ENCODE data around the gene USP17L22. TPM values are rescaled to one million over a fixed set of nuclear protein-coding genes. Genes with fewer than 3 reads are reported as not detected.
A peak's percentile ranks its signal among the peaks of the same experiment; 100 is the strongest.
"Not testable (repeated sequence)": the region's sequence is repeated elsewhere in the genome, so short reads cannot be mapped to it uniquely, and the experiment has no call there.

USP17L22 gene
- total and polyA plus RNA-seq, 11 donors = not detected

DNA sequence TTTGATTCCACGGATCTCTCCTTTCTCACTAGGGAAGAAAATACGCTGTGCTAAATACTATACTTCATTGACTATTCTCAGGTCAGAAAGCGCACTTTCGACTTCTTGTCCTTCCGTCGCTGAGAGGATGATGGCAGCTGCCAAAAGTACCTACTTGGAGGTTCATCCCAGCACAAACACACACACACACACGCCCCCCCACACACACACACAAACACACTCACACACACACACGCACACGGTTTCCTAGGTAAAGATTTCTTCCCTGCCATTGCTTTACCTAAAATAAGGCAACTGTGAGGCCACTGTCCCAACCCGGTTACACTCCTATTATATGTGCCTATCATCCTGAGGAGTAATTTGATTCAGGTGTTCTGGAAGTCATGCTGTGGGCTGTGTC, 4.3 kb downstream of the USP17L22 start:
- H3K27me3 ChIP-seq; H3K9me3 ChIP-seq; H3K36me3 ChIP-seq; ATAC-seq; H3K4me1 ChIP-seq; H3K4me3 ChIP-seq; H3K27ac ChIP-seq; intact Hi-C loops (cut with DNase I): not testable (repeated sequence)
- DNase-seq = peak in 4 of 5 donors; percentile 6 to 73 (median 50)
- WGBS, 4 donors = 82 to 85% (median 84%) methylated on average over 5 to 8 of the region's 10 CpGs

Other genes starting within 250 kb of the USP17L22 start
- not detected for gene FAM90A26, start 97.2 kb upstream of the USP17L22 start, total RNA-seq
- gene FAM90A26, start 97.2 kb upstream of the USP17L22 start, polyA plus RNA-seq = not detected
- not detected for gene USP17L10, start 57.0 kb upstream of the USP17L22 start, total RNA-seq
- gene USP17L10, start 57.0 kb upstream of the USP17L22 start, polyA plus RNA-seq = not detected
- gene USP17L11, start 52.2 kb upstream of the USP17L22 start, total RNA-seq = not detected
- gene USP17L11, start 52.2 kb upstream of the USP17L22 start, polyA plus RNA-seq = not detected
- not detected for gene USP17L12, start 47.5 kb upstream of the USP17L22 start, total RNA-seq
- gene USP17L12, start 47.5 kb upstream of the USP17L22 start, polyA plus RNA-seq = not detected
- gene USP17L13, start 42.7 kb upstream of the USP17L22 start, total RNA-seq = not detected
- gene USP17L13, start 42.7 kb upstream of the USP17L22 start, polyA plus RNA-seq = not detected
- not detected for gene USP17L15, start 33.2 kb upstream of the USP17L22 start, total RNA-seq
- not detected for gene USP17L15, start 33.2 kb upstream of the USP17L22 start, polyA plus RNA-seq
- gene USP17L17, start 23.7 kb upstream of the USP17L22 start, total RNA-seq = not detected
- not detected for gene USP17L17, start 23.7 kb upstream of the USP17L22 start, polyA plus RNA-seq
- gene USP17L18, start 19.0 kb upstream of the USP17L22 start, total RNA-seq = not detected
- gene USP17L18, start 19.0 kb upstream of the USP17L22 start, polyA plus RNA-seq = not detected
- not detected for gene USP17L19, start 14.2 kb upstream of the USP17L22 start, total RNA-seq
- not detected for gene USP17L19, start 14.2 kb upstream of the USP17L22 start, polyA plus RNA-seq
- not detected for gene USP17L20, start 9.5 kb upstream of the USP17L22 start, total RNA-seq
- not detected for gene USP17L20, start 9.5 kb upstream of the USP17L22 start, polyA plus RNA-seq
- not detected for gene USP17L21, start 4.7 kb upstream of the USP17L22 start, total RNA-seq
- gene USP17L21, start 4.7 kb upstream of the USP17L22 start, polyA plus RNA-seq = not detected
- gene USP17L24, start 57.5 kb downstream of the USP17L22 start, total RNA-seq = not detected
- not detected for gene USP17L24, start 57.5 kb downstream of the USP17L22 start, polyA plus RNA-seq
- not detected for gene USP17L25, start 62.3 kb downstream of the USP17L22 start, total RNA-seq
- gene USP17L25, start 62.3 kb downstream of the USP17L22 start, polyA plus RNA-seq = not detected
- gene USP17L26, start 67.0 kb downstream of the USP17L22 start, total RNA-seq = not detected
- not detected for gene USP17L26, start 67.0 kb downstream of the USP17L22 start, polyA plus RNA-seq
- not detected for gene USP17L5, start 71.8 kb downstream of the USP17L22 start, total RNA-seq
- not detected for gene USP17L5, start 71.8 kb downstream of the USP17L22 start, polyA plus RNA-seq
- gene USP17L27, start 76.5 kb downstream of the USP17L22 start, total RNA-seq = not detected
- gene USP17L27, start 76.5 kb downstream of the USP17L22 start, polyA plus RNA-seq = not detected
- not detected for gene USP17L28, start 81.3 kb downstream of the USP17L22 start, total RNA-seq
- not detected for gene USP17L28, start 81.3 kb downstream of the USP17L22 start, polyA plus RNA-seq
- not detected for gene USP17L29, start 86.0 kb downstream of the USP17L22 start, total RNA-seq
- gene USP17L29, start 86.0 kb downstream of the USP17L22 start, polyA plus RNA-seq = not detected
- gene USP17L30, start 95.5 kb downstream of the USP17L22 start, total RNA-seq = not detected
- gene USP17L30, start 95.5 kb downstream of the USP17L22 start, polyA plus RNA-seq = not detected
- gene DEFB131A, start 176.8 kb downstream of the USP17L22 start, total RNA-seq = not detected
- not detected for gene DEFB131A, start 176.8 kb downstream of the USP17L22 start, polyA plus RNA-seq